Astrocyte of the cerebellum (primary cell): ENCODE measurements around the gene ILF3.
A peak's percentile ranks its signal among the peaks of the same experiment; 100 is the strongest.

Experiments
- DNase-seq: peaks from one replicate; pipeline ENCODE4 v3.0.0-alpha.2; 2011; ENCODE audit warnings: low read depth
- H3K4me3 ChIP-seq: 2 replicates; pipeline ENCODE4 v1.5.1; 2011; ENCODE audit warnings: mild to moderate bottlenecking, low read depth, low read length, moderate library complexity
- in situ Hi-C: cut with HindIII; loops from 2 replicates; pipeline ENCODE4 v1.10.0; 2017; ENCODE audit warnings: low sequenced_read_pairs
- TF ChIP-seq, protein P1 (sequence below): IDR thresholded peaks from 2 replicates; pipeline ENCODE4 v1.5.1; 2012; ENCODE audit warnings: low read length, low read depth, moderate library complexity, mild to moderate bottlenecking; ENCODE audit errors: missing control alignments

Gene ILF3

DNA sequence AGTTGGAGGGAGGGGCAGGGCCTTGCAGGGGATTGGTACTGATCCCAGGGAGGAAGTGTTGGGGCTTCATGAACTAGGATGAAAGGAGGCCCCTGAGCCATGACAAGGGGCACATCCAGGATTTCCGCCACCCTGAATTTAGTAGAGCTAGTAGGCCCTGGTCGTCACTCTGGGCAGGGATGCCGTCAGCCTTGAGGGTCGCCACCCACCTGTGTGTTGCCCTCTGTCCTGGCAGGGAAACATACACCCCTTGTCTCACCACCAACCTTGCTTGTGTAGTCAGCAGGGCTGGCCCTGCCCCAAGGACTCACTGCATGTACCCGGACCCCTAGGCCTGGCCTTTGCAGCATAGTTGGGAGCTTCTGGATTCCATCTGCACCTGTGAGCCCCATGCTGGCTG lies 37.7 kb downstream of the ILF3 start:
- in situ Hi-C loops: no loop called here
- TF ChIP-seq, protein P1, sequence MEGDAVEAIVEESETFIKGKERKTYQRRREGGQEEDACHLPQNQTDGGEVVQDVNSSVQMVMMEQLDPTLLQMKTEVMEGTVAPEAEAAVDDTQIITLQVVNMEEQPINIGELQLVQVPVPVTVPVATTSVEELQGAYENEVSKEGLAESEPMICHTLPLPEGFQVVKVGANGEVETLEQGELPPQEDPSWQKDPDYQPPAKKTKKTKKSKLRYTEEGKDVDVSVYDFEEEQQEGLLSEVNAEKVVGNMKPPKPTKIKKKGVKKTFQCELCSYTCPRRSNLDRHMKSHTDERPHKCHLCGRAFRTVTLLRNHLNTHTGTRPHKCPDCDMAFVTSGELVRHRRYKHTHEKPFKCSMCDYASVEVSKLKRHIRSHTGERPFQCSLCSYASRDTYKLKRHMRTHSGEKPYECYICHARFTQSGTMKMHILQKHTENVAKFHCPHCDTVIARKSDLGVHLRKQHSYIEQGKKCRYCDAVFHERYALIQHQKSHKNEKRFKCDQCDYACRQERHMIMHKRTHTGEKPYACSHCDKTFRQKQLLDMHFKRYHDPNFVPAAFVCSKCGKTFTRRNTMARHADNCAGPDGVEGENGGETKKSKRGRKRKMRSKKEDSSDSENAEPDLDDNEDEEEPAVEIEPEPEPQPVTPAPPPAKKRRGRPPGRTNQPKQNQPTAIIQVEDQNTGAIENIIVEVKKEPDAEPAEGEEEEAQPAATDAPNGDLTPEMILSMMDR: no peak
- no peak for DNase-seq
- H3K4me3 ChIP-seq: no peak overlapping the region

DNA sequence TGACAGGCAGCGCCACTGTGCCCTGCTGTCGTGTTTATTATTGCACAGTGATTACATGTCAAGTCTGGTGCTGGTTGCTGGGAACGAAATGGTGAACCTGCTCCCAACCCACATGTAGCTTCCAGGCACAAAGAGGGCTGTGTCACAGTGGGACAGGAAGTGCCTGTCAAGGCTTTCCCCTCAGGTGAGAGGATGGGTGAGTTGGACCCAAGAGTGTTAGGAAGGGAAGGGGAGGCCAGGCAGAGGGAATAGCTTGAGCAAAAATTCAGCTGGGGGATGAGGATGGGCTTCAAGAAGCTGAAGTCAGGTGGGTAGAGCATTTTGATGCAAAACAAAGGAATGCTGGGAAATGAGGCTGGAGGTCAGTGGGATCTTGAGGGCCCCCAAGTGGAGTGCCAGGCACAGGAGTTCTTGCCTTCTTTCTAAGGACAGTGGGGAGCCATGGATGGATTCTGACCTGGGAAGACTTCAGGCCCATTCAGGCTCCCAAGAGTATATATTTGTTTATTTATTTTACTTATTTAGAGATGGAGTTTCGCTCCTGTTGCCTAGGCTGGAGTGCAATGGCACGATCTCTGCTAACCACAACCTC lies 38.6 kb downstream of the ILF3 start:
- no peak for DNase-seq
- TF ChIP-seq, protein P1: no peak
- no peak overlapping the region for H3K4me3 ChIP-seq
- in situ Hi-C loops: no loop called here

DNA sequence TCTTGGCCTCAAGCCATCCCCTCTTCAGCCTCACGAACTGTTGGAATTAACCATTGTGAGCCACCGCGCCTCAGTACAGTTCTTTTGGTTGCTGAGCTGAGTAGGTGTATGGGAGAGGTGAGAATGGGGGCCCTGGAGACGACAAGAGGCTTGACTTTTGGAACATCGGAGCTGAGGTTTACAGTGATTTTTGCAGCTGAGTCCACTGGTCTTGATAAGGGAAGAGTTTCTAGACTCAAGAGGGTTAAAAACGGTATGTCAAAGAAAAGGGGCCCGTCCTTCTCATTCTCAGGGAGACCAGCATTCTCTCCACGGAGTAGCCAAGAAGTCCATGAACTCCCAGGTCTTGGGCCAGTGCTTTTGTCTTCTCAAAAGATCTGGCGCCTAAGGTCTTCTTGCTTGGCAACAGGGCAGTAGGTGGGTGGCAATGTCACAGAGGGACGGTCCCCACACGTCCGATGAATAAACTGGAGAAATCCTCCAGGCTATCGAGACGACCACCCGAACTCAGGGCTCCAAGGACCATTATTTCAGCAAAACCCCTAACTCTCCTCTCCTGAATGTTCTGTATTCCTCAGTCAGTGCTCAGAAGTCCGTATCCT lies 40.7 kb downstream of the ILF3 start:
- in situ Hi-C loops: no loop called here
- TF ChIP-seq, protein P1: no peak
- H3K4me3 ChIP-seq: no peak overlapping the region
- DNase-seq: no peak

DNA sequence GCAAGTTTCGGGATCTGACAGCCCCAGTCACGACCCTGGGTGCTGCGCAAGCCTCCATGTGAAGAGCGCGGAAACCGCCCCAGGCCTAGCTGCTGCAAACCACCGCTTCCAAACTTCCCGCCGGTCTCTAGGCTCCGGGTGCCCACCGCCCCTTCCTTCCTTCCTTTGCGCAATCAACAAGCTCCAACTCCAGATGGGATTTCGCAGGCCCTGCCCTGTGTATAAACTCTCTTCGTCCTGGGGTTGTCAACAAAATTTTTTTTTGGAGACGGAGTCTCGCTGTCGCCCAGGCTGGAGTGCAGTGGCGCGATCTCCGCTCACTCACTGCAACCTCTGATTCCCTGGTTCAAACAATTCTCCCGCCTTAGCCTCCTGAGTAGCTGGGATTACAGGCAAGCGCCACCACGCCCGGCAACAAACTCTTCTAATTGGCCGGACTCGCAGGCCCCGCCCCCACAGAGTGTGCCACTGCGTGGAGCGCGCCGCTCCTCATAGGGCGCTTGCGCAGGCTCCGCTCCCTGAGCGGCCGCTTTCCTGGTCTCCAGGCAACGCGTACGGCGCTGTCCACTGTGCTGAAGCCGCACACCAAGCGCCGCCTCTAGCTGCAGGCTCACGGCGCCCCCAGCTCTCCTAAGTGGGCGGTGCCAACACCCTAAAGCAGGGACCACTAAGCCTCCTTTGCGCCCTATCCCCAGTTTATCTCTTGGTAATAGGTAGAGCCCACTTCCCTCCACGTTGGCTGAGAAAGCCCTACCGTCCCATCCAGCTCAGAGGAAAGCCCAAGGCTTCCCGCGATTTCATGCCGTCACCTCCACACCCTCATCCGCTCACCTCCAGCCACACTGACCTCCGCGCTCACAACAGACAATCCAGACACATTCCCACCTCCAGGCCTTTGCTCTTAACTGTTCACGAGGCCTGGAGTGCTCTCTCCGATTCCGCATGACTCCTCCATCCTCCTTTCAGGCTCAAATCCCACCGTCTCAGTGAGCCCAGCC lies 41.6 kb downstream of the ILF3 start:
- DNase-seq: peak; percentile 80
- in situ Hi-C loops: no loop called here
- TF ChIP-seq, protein P1: no peak
- H3K4me3 ChIP-seq: peak overlapping the region; percentile 21

DNA sequence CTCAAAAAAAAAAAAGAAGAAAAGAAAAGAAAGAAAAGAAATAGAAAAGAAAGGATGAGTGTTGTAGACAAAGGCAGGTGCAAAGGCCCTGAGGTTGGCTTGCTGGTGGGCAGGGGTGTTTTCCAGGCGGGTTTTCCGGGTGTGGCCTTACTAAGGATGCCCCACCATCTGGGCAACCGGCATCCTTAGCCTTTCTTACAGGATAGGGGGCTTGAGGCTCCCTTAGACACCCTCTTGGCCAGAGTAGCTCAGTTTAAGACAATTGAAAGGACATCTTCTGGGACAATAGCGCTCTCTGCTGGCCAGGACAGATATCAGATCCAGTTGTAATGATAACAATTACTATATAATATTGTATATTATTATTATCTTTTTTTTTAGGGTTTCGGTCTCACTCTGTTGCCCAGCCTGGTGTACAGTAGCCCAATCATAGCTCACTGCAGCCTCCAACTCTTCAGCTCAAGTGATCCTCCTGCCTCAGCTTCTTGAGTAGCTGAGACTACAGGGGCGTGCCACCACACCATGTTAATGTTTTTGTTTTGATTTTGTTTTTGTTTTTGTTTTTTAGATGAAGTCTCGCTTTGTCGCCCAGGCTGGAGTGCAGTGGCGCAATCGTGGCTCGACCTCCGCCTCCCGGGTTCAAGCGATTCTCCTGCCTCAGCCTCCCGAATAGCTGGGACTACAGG lies 45.6 kb downstream of the ILF3 start:
- H3K4me3 ChIP-seq: no peak overlapping the region
- DNase-seq: peak; percentile 24
- TF ChIP-seq, protein P1: peak; percentile 59
- in situ Hi-C loops: no loop called here

DNA sequence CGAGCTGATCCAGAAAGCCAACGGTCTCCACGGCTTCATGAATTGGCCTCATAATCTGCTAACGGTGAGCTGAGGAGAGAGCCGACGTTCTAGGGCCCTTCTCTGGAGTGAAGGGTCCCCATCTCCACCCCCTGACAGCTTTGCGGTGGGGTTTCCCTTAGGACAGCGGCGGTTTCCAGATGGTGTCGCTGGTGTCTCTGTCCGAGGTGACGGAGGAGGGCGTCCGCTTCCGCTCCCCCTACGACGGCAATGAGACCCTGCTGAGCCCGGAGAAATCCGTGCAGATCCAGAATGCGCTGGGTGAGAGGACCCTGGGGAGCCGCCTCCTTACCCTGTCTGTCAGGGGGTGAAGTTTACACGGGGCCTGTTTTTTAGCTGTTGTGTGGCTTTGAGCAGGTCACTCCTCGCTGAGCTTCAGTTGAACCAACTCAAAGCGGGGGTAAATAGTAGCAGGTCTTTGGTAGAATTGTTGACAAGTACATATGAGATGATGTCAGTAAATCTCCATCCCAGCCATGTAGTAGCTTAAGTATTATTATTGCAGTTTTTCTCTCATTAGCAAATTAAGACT lies 47.9 kb downstream of the ILF3 start:
- in situ Hi-C loops: no loop called here
- DNase-seq: no peak

More for the DNA sequence above, 47.9 kb downstream of the ILF3 start:
- peak overlapping the region; percentile 84 for H3K4me3 ChIP-seq
- TF ChIP-seq, protein P1: no peak
